PC-9 (cell line): ENCODE measurements around the gene CCT3.

Source experiments
- CTCF ChIP-seq: fragments of 200-600 bp; sonication (generic); conservative IDR thresholded peaks from 2 replicates; pipeline ENCODE4 v1.6.1; 2017; ENCODE audit warnings: mixed run types, antibody characterized with exemption, mild to moderate bottlenecking, moderate library complexity
- EZH2 ChIP-seq: fragments of 200-600 bp; sonication (generic); IDR thresholded peaks from 2 replicates; pipeline ENCODE4 v1.8.0; 2017; ENCODE audit warnings: antibody characterized with exemption, low read depth

- no peak for TF ChIP-seq CTCF
- no peak for TF ChIP-seq EZH2
Measured at GRCh38 chr1:156310962-156311361, 27.1 kb downstream of the CCT3 start.
